Right lobe of liver (tissue), 6 donors: Measurements from ENCODE around the gene PDZRN3. TPM values are rescaled to one million over a fixed set of nuclear protein-coding genes. Genes with fewer than 3 reads are reported as not detected.

Source experiments
- ATAC-seq, 4 donors: fragments of 200-7000 bp; cut with Tn5 transposase; one replicate each; pipeline ENCODE4 v1.9.1; 2020; ENCODE audit warnings: mild to moderate bottlenecking in 4 of 4, moderate library complexity in 4 of 4
- DNase-seq, 3 donors: peaks; one replicate each; pipeline ENCODE4 v3.0.0-alpha.2; 2020
- H3K27ac ChIP-seq, 3 donors: fragments of 200-600 bp; one replicate each; pipeline ENCODE4 v1.8.0; 2022
- H3K27me3 ChIP-seq, 2 donors: fragments of 200-600 bp; one replicate each; pipeline ENCODE4 v1.8.0; 2022
- H3K36me3 ChIP-seq, 4 donors: fragments of 200-600 bp; sonication (generic) in 1 of 4; one replicate each; pipeline versions ENCODE4 v1.5.1 to v1.8.0; 2017 to 2022; ENCODE audit warnings: control low read depth in 1 of 4
- H3K4me1 ChIP-seq, 4 donors: fragments of 200-600 bp; sonication (generic) in 1 of 4; one replicate each; pipeline versions ENCODE4 v1.5.1 to v1.8.0; 2017 to 2022; ENCODE audit warnings: control low read depth in 1 of 4
- H3K4me3 ChIP-seq, 3 donors: fragments of 200-600 bp; one replicate each; pipeline ENCODE4 v1.8.0; 2022
- H3K9me3 ChIP-seq, 4 donors: fragments of 200-600 bp; sonication (generic) in 1 of 4; one replicate each; pipeline versions ENCODE4 v1.5.1 to v1.8.0; 2017 to 2022; ENCODE audit warnings: control low read depth in 1 of 4
- CTCF ChIP-seq, 4 donors: fragments of 200-600 bp in 3 of 4; fragments of 450-650 bp in 1 of 4; IDR thresholded peaks; one replicate each; pipeline versions ENCODE4 v1.5.1 to v1.8.0; 2016 to 2022; ENCODE audit warnings: antibody characterized with exemption in 4 of 4, mild to moderate bottlenecking in 2 of 4
- POLR2A ChIP-seq: fragments of 450-650 bp; IDR thresholded peaks from one replicate; pipeline ENCODE4 v1.6.1; 2017; ENCODE audit warnings: antibody characterized with exemption, mild to moderate bottlenecking
- WGBS: methylation state at CpG from one replicate; pipeline ENCODE4 v1.1.6; 2018; ENCODE audit warnings: low coverage, low lambda C conversion rate; ENCODE audit not compliant: insufficient coverage; ENCODE audit errors: missing lambda C conversion rate; 5-methylcytosine and 5-hydroxymethylcytosine counted together
- intact Hi-C, 2 donors: fragments of 100-400 bp; cut with DNase I; formaldehyde crosslinking; loops; one replicate each; pipeline versions ENCODE4 v1.11.2 to v1.14.1; 2022
- total RNA-seq, 6 experiments: library from RNA; depleted of rRNA in 2 of 6; stranded (reverse); fragments of >200 nt in 2 of 6; fragmentation: NEBNext Ultra II Directional in 3 of 6; extraction: Animal tissue kit (Norgen Biotek cat#: 25700) in 3 of 6; gene quantifications; one replicate each; pipeline versions ENCODE4 v1.1.0 to v1.2.4, GENCODE V29; 2016 to 2023
- donor health status: DM: no; HTN: yes; CAD: no.
- donor health status: DM: no; HTN: no; CAD: no.
- donor health status: DM: no; HTN: no; CAD: no.
- donor health status: DM: no; HTN: yes; CAD: no.
- donor health status: DM: no; HTN: yes; CAD: no.

PDZRN3 gene
- total RNA-seq, 6 experiments from 2014 or later = 0.33 to 2.0 (median 1.1) TPM

DNA sequence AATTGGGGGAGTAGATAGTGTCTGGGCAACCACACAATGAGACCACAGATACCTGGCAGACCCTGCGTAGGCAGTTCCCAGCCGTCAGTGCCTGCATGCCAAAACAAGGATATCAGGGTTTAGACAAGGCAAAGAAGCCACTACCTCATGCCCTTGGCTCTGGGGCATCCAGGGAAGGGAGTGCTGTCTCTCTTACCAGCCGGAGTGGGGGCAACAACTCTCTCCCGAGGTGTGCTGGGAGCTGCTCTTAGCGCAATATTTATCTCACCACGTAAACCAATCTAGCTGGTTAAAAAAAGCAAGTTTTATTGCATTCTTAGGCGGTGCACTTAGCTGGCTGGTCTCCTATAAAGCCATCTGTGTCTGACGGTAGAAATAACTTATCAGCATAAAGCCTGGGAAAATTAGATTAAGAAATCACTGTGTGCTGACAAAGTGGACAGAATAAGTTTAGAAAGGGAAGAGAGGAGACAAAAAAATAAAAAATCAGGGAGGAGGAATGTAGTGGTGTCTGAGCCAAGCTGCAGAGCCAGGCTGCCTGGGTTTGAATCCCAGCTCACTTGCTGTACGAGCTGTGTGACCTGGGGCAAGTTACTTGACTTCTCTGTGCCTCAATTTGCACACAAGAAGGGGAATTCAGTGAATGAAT lies 273.2 kb downstream of the PDZRN3 start:
- DNase-seq (no peak), ATAC-seq (no peak)
- WGBS = 51% methylated on average over 9 of the region's 9 CpGs
- no peaks in the 10 kb centered on the region for H3K4me1 ChIP-seq
- H3K27me3 ChIP-seq = no peaks in the 10 kb centered on the region
- TF ChIP-seq POLR2A (no peak), CTCF (IDR thresholded peaks at IDR 0.05) (no peak)
- no peak overlapping the region for H3K4me3 ChIP-seq
- no peak overlapping the region for H3K27ac ChIP-seq
- no peaks in the 10 kb centered on the region for H3K36me3 ChIP-seq
- no peaks in the 10 kb centered on the region for H3K9me3 ChIP-seq
- intact Hi-C loops = no loop called here

DNA sequence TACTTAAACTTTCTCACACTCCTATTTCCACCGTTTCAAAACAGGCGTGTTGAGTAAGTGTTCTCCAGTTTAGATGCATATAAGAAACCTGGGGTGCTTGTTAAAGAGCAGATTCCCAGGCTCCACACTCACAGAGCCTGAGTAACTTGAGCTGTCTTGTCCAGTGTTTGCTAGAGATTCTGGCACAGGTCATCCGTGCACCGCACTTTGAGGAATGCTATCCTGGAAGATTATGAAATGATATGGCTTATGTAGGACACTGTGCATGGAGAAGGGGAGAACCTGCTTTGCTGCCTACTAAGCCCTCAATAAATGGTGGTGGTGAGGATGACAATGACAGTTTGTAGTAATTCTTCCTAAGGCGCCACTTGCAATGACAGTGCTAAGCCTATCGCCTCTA lies 273.7 kb downstream of the PDZRN3 start:
- TF ChIP-seq POLR2A (no peak), CTCF (IDR thresholded peaks at IDR 0.05) (no peak)
- DNase-seq = no peak
- no peaks in the 10 kb centered on the region for H3K36me3 ChIP-seq
- no peak overlapping the region for H3K27ac ChIP-seq
- no peaks in the 10 kb centered on the region for H3K4me1 ChIP-seq
- no peak overlapping the region for H3K4me3 ChIP-seq
- no peak for ATAC-seq
- H3K9me3 ChIP-seq = no peaks in the 10 kb centered on the region
- WGBS = 55% methylated on average over 4 of the region's 6 CpGs
- intact Hi-C loops = no loop called here
- H3K27me3 ChIP-seq = no peaks in the 10 kb centered on the region

GRCh38 chr3:73349657-73350056 lies 275.1 kb downstream of the PDZRN3 start:
- Histone ChIP-seq H3K36me3 (no peaks in the 10 kb centered on the region), H3K4me3 (no peak overlapping the region), H3K27ac (no peak overlapping the region), H3K9me3 (no peaks in the 10 kb centered on the region), H3K4me1 (no peaks in the 10 kb centered on the region), H3K27me3 (no peaks in the 10 kb centered on the region)
- intact Hi-C loops = no loop called here
- no peak for DNase-seq
- TF ChIP-seq POLR2A (no peak), CTCF (IDR thresholded peaks at IDR 0.05) (no peak)
- no peak for ATAC-seq
- 55% methylated on average over 2 of the region's 4 CpGs for WGBS

DNA sequence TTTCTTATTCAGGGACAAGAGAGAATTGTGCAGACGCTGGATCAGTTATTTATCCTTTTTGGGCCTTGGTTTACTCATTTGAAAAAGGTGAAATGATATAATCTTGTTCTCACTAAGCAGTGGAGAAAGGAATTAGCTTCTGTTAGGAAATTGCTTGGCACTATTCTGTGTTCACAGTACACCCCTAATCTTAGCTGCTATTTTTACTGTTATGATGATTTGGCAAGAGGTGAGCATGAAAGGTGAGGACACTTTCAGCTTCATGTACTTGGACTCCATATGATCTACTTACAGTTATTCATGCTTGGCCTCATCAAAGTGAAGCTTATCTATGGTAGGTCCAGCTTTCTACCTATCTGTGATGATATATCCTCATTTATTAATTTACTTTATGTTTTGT lies 282.7 kb downstream of the PDZRN3 start:
- H3K4me1 ChIP-seq = no peaks in the 10 kb centered on the region
- no peaks in the 10 kb centered on the region for H3K9me3 ChIP-seq
- intact Hi-C loops = no loop called here
- no peak for TF ChIP-seq CTCF (IDR thresholded peaks at IDR 0.05)
- TF ChIP-seq POLR2A = no peak
- no peaks in the 10 kb centered on the region for H3K27me3 ChIP-seq
- WGBS = 67% methylated on average over 1 of the region's 1 CpG
- H3K4me3 ChIP-seq = no peak overlapping the region
- DNase-seq = no peak
- no peaks in the 10 kb centered on the region for H3K36me3 ChIP-seq
- ATAC-seq = no peak
- no peak overlapping the region for H3K27ac ChIP-seq
